ENCODE measurements around the gene STX5. TPM values are rescaled to one million over a fixed set of nuclear protein-coding genes. Genes with fewer than 3 reads are reported as not detected.
A peak's percentile ranks its signal among the peaks of the same experiment; 100 is the strongest.

STX5 gene
- total and polyA plus RNA-seq, 9 of the 15 experiments (the other 6 are each of a cell fraction or from before 2014, with no cell fraction given), result 2.8 to 28.6 (median 23.7) TPM

DNA sequence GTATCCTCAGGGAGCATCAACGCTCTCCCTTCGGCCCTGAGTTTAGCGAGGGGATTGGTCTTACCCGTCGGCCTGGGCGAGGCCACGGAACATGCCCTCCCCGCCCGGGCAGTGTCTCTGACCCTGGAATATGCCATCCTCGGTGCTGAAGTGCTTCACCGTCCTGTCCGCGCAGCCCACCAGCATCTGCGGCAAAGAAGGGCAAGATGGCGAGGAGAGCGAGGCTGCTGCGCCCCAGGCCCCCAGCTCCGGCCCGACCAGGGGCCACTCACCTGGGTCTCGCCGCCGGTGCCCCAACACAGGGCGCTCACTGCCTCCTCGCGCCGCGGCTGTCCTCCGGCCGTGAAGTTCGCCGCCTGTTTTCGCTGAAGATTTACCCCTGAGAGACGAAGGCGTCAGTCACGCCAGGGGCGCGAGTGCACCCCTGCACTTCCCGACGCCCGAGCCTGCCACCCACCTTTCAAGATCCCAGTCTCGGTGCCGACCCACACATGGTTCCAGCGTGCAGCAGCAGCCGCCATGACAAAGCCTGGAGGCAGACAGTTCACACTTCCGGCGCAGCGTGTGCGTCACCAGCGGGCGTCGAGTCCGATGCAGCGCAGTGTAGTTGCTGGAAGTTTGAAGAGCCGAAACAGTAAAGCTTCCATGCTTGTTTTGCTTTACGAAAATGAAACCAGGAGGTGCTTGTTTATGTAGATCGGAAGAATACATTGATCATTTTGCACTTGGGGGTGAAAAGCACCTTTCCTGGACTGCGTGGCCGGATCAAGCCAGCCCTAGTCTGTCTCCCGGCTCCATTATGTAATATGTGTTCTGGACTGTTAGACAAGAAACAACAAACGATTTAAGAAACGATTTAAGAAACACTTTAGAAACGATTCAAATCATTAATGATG, 7.4 kb upstream of the STX5 start, which contains the start of gene WDR74 (continued):
- TF ChIP-seq ZNF23 (CRISPR knock-in tag; IDR thresholded peaks at IDR 0.05), result no peak
- TF ChIP-seq, protein P1, sequence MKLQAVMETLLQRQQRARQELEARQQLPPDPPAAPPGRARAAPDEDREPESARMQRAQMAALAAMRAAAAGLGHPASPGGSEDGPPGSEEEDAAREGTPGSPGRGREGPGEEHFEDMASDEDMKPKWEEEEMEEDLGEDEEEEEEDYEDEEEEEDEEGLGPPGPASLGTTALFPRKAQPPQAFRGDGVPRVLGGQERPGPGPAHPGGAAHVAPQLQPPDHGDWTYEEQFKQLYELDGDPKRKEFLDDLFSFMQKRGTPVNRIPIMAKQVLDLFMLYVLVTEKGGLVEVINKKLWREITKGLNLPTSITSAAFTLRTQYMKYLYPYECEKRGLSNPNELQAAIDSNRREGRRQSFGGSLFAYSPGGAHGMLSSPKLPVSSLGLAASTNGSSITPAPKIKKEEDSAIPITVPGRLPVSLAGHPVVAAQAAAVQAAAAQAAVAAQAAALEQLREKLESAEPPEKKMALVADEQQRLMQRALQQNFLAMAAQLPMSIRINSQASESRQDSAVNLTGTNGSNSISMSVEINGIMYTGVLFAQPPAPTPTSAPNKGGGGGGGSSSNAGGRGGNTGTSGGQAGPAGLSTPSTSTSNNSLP (IDR thresholded peaks at IDR 0.05; ENCODE audit: borderline replicate concordance, low read depth, low read length), result no peak
- TF ChIP-seq, protein P2, sequence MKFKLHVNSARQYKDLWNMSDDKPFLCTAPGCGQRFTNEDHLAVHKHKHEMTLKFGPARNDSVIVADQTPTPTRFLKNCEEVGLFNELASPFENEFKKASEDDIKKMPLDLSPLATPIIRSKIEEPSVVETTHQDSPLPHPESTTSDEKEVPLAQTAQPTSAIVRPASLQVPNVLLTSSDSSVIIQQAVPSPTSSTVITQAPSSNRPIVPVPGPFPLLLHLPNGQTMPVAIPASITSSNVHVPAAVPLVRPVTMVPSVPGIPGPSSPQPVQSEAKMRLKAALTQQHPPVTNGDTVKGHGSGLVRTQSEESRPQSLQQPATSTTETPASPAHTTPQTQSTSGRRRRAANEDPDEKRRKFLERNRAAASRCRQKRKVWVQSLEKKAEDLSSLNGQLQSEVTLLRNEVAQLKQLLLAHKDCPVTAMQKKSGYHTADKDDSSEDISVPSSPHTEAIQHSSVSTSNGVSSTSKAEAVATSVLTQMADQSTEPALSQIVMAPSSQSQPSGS (CRISPR knock-in tag; IDR thresholded peaks at IDR 0.05), result no peak
- TF ChIP-seq BCOR (IDR thresholded peaks at IDR 0.05), result no peak
- no peak for TF ChIP-seq ASH1L (IDR thresholded peaks at IDR 0.05; ENCODE audit: borderline replicate concordance, low read depth, partially characterized antibody)
- no peak for TF ChIP-seq DMBX1 (CRISPR knock-in tag; IDR thresholded peaks at IDR 0.05; ENCODE audit: borderline replicate concordance)
- TF ChIP-seq STAT5A (IDR thresholded peaks at IDR 0.05; ENCODE audit: borderline replicate concordance, low read length), result no peak
- no peak for TF ChIP-seq TCF7L2 (IDR thresholded peaks at IDR 0.05; ENCODE audit: low read depth, low read length)
- TF ChIP-seq SRF (CRISPR knock-in tag; IDR thresholded peaks at IDR 0.05), result 0 out of 4 replicates have a peak, but pooled peaks of 1 of the 2 experiments have one; percentile 54
- no peak for TF ChIP-seq ZC3H11A (IDR thresholded peaks at IDR 0.05; ENCODE audit: low read depth, low read length)
- no peak for TF ChIP-seq ARHGAP35 (IDR thresholded peaks at IDR 0.05; ENCODE audit: partially characterized antibody)
- no peak for TF ChIP-seq TSC22D4 (tag; IDR thresholded peaks at IDR 0.05)
- no peak for TF ChIP-seq PHB2 (IDR thresholded peaks at IDR 0.05; ENCODE audit: low read depth)
- no peak for TF ChIP-seq ESRRA (IDR thresholded peaks at IDR 0.05; ENCODE audit: borderline replicate concordance, low read depth)
- no peak for TF ChIP-seq EWSR1 (IDR thresholded peaks at IDR 0.05; ENCODE audit: borderline replicate concordance, low read depth, partially characterized antibody)
- no peak for TF ChIP-seq ZNF830 (CRISPR knock-in tag; IDR thresholded peaks at IDR 0.05)
- no peak for TF ChIP-seq EZH2 (IDR thresholded peaks at IDR 0.05; ENCODE audit: borderline replicate concordance, low read depth, low read length)

All from K562 (cell line).